ENCODE measurements around the gene SGPP1. TPM values are rescaled to one million over a fixed set of nuclear protein-coding genes. Genes with fewer than 3 reads are reported as not detected.

The SGPP1 gene
- total RNA-seq, 2 experiments from 2014 or later: 21.0 to 35.4 TPM

- Histone ChIP-seq H3K36me3 (ENCODE audit: insufficient read depth, low read length) (no peaks in the 10 kb centered on the region), H3K4me1 (ENCODE audit: insufficient read depth, low read length, poor library complexity, severe bottlenecking) (peaks cover 55% of the 10 kb centered on the region), H3K27ac (ENCODE audit: low read depth, low read length, poor library complexity, severe bottlenecking) (peak overlapping the region; percentile 82), H3K79me2 (ENCODE audit: insufficient read depth, low read depth, low read length) (peaks cover 7% of the 10 kb centered on the region; the same call in 1 of the 2 replicates), H3K4me2 (ENCODE audit: low read length) (peak overlapping the region; percentile 65), H2AFZ (ENCODE audit: low read length) (peak overlapping the region; percentile 85), H3K4me3 (ENCODE audit: low read depth, low read length, poor library complexity, severe bottlenecking) (peak overlapping the region; percentile 42), H3K9me3 (ENCODE audit: low read length) (no peaks in the 10 kb centered on the region), H3K9me2 (ENCODE audit: insufficient read depth, low read length) (no peaks in the 10 kb centered on the region), H4K20me1 (ENCODE audit: insufficient read depth, low read length) (no peaks in the 10 kb centered on the region)
- no TSS peak for BruUV-seq (replicated peaks)
- peak; percentile 80 for DNase-seq (ENCODE audit: low spot score)
- ChIA-PET POLR2A (interaction anchor here (0.8 to 4.4 kb wide), 7 partner anchors 11 to 20 kb away, joined by 3 to 65 read pairs (median 7); no protein-coding TSS in a partner anchor), CTCF (ENCODE audit: unreplicated experiment) (no interaction called here)
- intact Hi-C loops (cut with micrococcal nuclease; ENCODE audit: unreplicated experiment): loop anchor here (5.0 kb wide), 1 partner anchor 116 kb away; no protein-coding TSS in a partner anchor
- no peak for TF ChIP-seq CTCF (conservative IDR thresholded peaks at IDR 0.05; ENCODE audit: low read length)
- no peak for TF ChIP-seq EZH2phosphoT487 (IDR thresholded peaks at IDR 0.05; ENCODE audit: borderline replicate concordance, low read depth, low read length)
These were observed 18.1 kb upstream of the SGPP1 start for GRCh38 chr14:63745858-63746425.

- DNase-seq (ENCODE audit: low spot score): no peak
- CTCF ChIA-PET (ENCODE audit: unreplicated experiment): no interaction called here
- Histone ChIP-seq H3K9me3 (ENCODE audit: low read length) (no peaks in the 10 kb centered on the region), H3K36me3 (ENCODE audit: insufficient read depth, low read length) (no peaks in the 10 kb centered on the region), H3K79me2 (ENCODE audit: insufficient read depth, low read depth, low read length) (peaks cover 6% of the 10 kb centered on the region; the same call in 1 of the 2 replicates), H4K20me1 (ENCODE audit: insufficient read depth, low read length) (no peaks in the 10 kb centered on the region), H3K27ac (ENCODE audit: low read depth, low read length, poor library complexity, severe bottlenecking) (peak overlapping the region; percentile 82), H3K9me2 (ENCODE audit: insufficient read depth, low read length) (no peaks in the 10 kb centered on the region), H3K4me1 (ENCODE audit: insufficient read depth, low read length, poor library complexity, severe bottlenecking) (peaks cover 56% of the 10 kb centered on the region), H3K4me2 (ENCODE audit: low read length) (peak overlapping the region; percentile 65; the same call in 1 of the 2 replicates), H2AFZ (ENCODE audit: low read length) (peak overlapping the region; percentile 85; the same call in 1 of the 2 replicates), H3K4me3 (ENCODE audit: low read depth, low read length, poor library complexity, severe bottlenecking) (no peak overlapping the region)
- intact Hi-C loops (cut with micrococcal nuclease; ENCODE audit: unreplicated experiment): loop anchor here (5.0 kb wide), 1 partner anchor 117 kb away; no protein-coding TSS in a partner anchor
- POLR2A ChIA-PET: interaction anchor here (0.6 to 2.7 kb wide), 6 partner anchors 10 to 759 kb away, joined by 3 to 18 read pairs (median 4); no protein-coding TSS in a partner anchor
- TF ChIP-seq CTCF (conservative IDR thresholded peaks at IDR 0.05; ENCODE audit: low read length): no peak
- no peak for TF ChIP-seq EZH2phosphoT487 (IDR thresholded peaks at IDR 0.05; ENCODE audit: borderline replicate concordance, low read depth, low read length)
- no TSS peak for BruUV-seq (replicated peaks)
These were observed 17.4 kb upstream of the SGPP1 start for GRCh38 chr14:63745272-63745671.

GRCh38 chr14:63737582-63738006 is 9.7 kb upstream of the SGPP1 start:
- TF ChIP-seq EZH2phosphoT487 (IDR thresholded peaks at IDR 0.05; ENCODE audit: borderline replicate concordance, low read depth, low read length) (no peak), CTCF (conservative IDR thresholded peaks at IDR 0.05; ENCODE audit: low read length) (no peak)
- intact Hi-C loops (cut with micrococcal nuclease; ENCODE audit: unreplicated experiment): no loop called here
- no TSS peak for BruUV-seq (replicated peaks)
- Histone ChIP-seq H3K4me3 (ENCODE audit: low read depth, low read length, poor library complexity, severe bottlenecking) (peak overlapping the region; percentile 18), H3K4me1 (ENCODE audit: insufficient read depth, low read length, poor library complexity, severe bottlenecking) (peaks cover 19% of the 10 kb centered on the region), H4K20me1 (ENCODE audit: insufficient read depth, low read length) (no peaks in the 10 kb centered on the region), H3K9me2 (ENCODE audit: insufficient read depth, low read length) (no peaks in the 10 kb centered on the region), H3K9me3 (ENCODE audit: low read length) (no peaks in the 10 kb centered on the region), H3K79me2 (ENCODE audit: insufficient read depth, low read depth, low read length) (no peaks in the 10 kb centered on the region), H3K4me2 (ENCODE audit: low read length) (peak overlapping the region; percentile 54), H2AFZ (ENCODE audit: low read length) (peak overlapping the region; percentile 79), H3K27ac (ENCODE audit: low read depth, low read length, poor library complexity, severe bottlenecking) (no peak overlapping the region), H3K36me3 (ENCODE audit: insufficient read depth, low read length) (no peaks in the 10 kb centered on the region)
- ChIA-PET POLR2A (interaction anchor here (0.6 to 0.9 kb wide), 2 partner anchors 12 to 560 kb away, joined by 4 read pairs; no protein-coding TSS in a partner anchor), CTCF (ENCODE audit: unreplicated experiment) (no interaction called here)
- no peak for DNase-seq (ENCODE audit: low spot score)
